Endothelial cell (in vitro differentiated cells): Measurements from ENCODE around the gene ARHGEF19. TPM values are rescaled to one million over a fixed set of nuclear protein-coding genes. Genes with fewer than 3 reads are reported as not detected.

ENCODE experiments used
- DNase-seq: peaks from one replicate; pipeline ENCODE4 v3.0.0; 2021; ENCODE audit warnings: low spot score
- H3K27ac Mint-ChIP-seq: one replicate; pipeline ENCODE4 v1.8.0; 2021; ENCODE audit warnings: mixed read lengths, inconsistent platforms; ENCODE audit not compliant: unreplicated experiment
- H3K27me3 Mint-ChIP-seq: one replicate; pipeline ENCODE4 v1.8.0; 2021; ENCODE audit warnings: mild to moderate bottlenecking, moderate library complexity, mixed read lengths, inconsistent platforms; ENCODE audit not compliant: unreplicated experiment
- H3K36me3 Mint-ChIP-seq: one replicate; pipeline ENCODE4 v1.8.0; 2021; ENCODE audit warnings: mild to moderate bottlenecking, low read depth, mixed read lengths, inconsistent platforms; ENCODE audit not compliant: unreplicated experiment
- H3K4me1 Mint-ChIP-seq: one replicate; pipeline ENCODE4 v1.8.0; 2021; ENCODE audit warnings: mild to moderate bottlenecking, mixed read lengths, inconsistent platforms; ENCODE audit not compliant: unreplicated experiment
- H3K4me3 Mint-ChIP-seq: one replicate; pipeline ENCODE4 v1.8.0; 2021; ENCODE audit warnings: mild to moderate bottlenecking, mixed read lengths, inconsistent platforms; ENCODE audit not compliant: unreplicated experiment
- H3K9me3 Mint-ChIP-seq: one replicate; pipeline ENCODE4 v1.8.0; 2021; ENCODE audit warnings: mixed read lengths, inconsistent platforms; ENCODE audit not compliant: unreplicated experiment
- CTCF ChIP-seq: fragments of 200-600 bp; sonication (generic); IDR thresholded peaks from one replicate; pipeline ENCODE4 v1.5.0; 2021; ENCODE audit warnings: antibody characterized with exemption; ENCODE audit not compliant: unreplicated experiment
- total RNA-seq: library from RNA; stranded (reverse); fragmentation: NEBNext Ultra II Directional; extraction: Animal tissue kit (Norgen Biotek cat#: 25700); gene quantifications from one replicate; pipeline ENCODE4 v1.2.1, GENCODE V29; 2021; ENCODE audit not compliant: unreplicated experiment

ARHGEF19 gene
- total RNA-seq, 1 donor from 2014 or later, result 14.0 TPM

GRCh38 chr1:16250524-16251251, 38.2 kb upstream of the ARHGEF19 start:
- no peaks in the 10 kb centered on the region for H3K9me3 Mint-ChIP-seq

GRCh38 chr1:16249596-16250241, 37.3 kb upstream of the ARHGEF19 start:
- H3K4me3 Mint-ChIP-seq, result no peak overlapping the region
- H3K36me3 Mint-ChIP-seq, result peaks cover 17% of the 10 kb centered on the region
- H3K27me3 Mint-ChIP-seq, result no peaks in the 10 kb centered on the region
- H3K9me3 Mint-ChIP-seq, result no peaks in the 10 kb centered on the region
- no peak for DNase-seq
- no peak for TF ChIP-seq CTCF
- peaks cover 20% of the 10 kb centered on the region for H3K4me1 Mint-ChIP-seq
- H3K27ac Mint-ChIP-seq, result no peak overlapping the region

More at GRCh38 chr1:16250524-16251251, 38.2 kb upstream of the ARHGEF19 start:
- no peak for TF ChIP-seq CTCF
- DNase-seq, result no peak
- H3K4me1 Mint-ChIP-seq, result peaks cover 19% of the 10 kb centered on the region
- H3K4me3 Mint-ChIP-seq, result no peak overlapping the region
- no peaks in the 10 kb centered on the region for H3K27me3 Mint-ChIP-seq
- no peak overlapping the region for H3K27ac Mint-ChIP-seq
- peaks cover 20% of the 10 kb centered on the region for H3K36me3 Mint-ChIP-seq

GRCh38 chr1:16248603-16249516, 36.4 kb upstream of the ARHGEF19 start:
- Mint-ChIP-seq H3K36me3 (peaks cover 17% of the 10 kb centered on the region), H3K27me3 (peaks cover 3% of the 10 kb centered on the region), H3K4me1 (peaks cover 22% of the 10 kb centered on the region), H3K4me3 (no peak overlapping the region), H3K27ac (peak overlapping the region; percentile 53), H3K9me3 (no peaks in the 10 kb centered on the region)
- no peak for TF ChIP-seq CTCF
- DNase-seq, result no peak

- Mint-ChIP-seq H3K36me3 (peaks cover 17% of the 10 kb centered on the region), H3K4me3 (no peak overlapping the region), H3K27ac (no peak overlapping the region), H3K4me1 (peaks cover 22% of the 10 kb centered on the region), H3K27me3 (peaks cover 3% of the 10 kb centered on the region), H3K9me3 (no peaks in the 10 kb centered on the region)
- no peak for TF ChIP-seq CTCF
- no peak for DNase-seq
Measured at GRCh38 chr1:16248007-16248436, 35.6 kb upstream of the ARHGEF19 start.
